Peyer's patch (tissue), 4 donors: ENCODE results near the gene CBARP. TPM values are rescaled to one million over a fixed set of nuclear protein-coding genes. Genes with fewer than 3 reads are reported as not detected.
A peak's percentile ranks its signal among the peaks of the same experiment; 100 is the strongest.

Source experiments
- DNase-seq, 3 donors: peaks; one replicate each; pipeline ENCODE4 v3.0.0-alpha.2; 2017 to 2019
- H3K27ac ChIP-seq, 4 donors: fragments of 200-600 bp; sonication (generic); one replicate each; pipeline ENCODE4 v1.5.1; 2016 to 2019
- H3K27me3 ChIP-seq, 2 donors: fragments of 200-600 bp; sonication (generic); one replicate each; pipeline ENCODE4 v1.5.1; 2019
- H3K36me3 ChIP-seq, 3 donors: fragments of 200-600 bp; sonication (generic); one replicate each; pipeline ENCODE4 v1.5.1; 2016 to 2019
- H3K4me1 ChIP-seq, 4 donors: fragments of 200-600 bp; sonication (generic); one replicate each; pipeline ENCODE4 v1.5.1; 2016 to 2019
- H3K4me3 ChIP-seq, 4 donors: fragments of 200-600 bp; sonication (generic); 1 replicate in 3 of 4; 2 replicates in 1 of 4; pipeline ENCODE4 v1.5.1; 2016 to 2019; ENCODE audit warnings: mild to moderate bottlenecking in 1 of 4
- H3K9me3 ChIP-seq, 4 donors: fragments of 200-600 bp; sonication (generic); one replicate each; pipeline ENCODE4 v1.5.1; 2016 to 2019; ENCODE audit warnings: mild to moderate bottlenecking in 1 of 4
- POLR2A ChIP-seq, 2 donors: fragments of 450-650 bp; IDR thresholded peaks; one replicate each; pipeline ENCODE4 v1.5.1; 2017; ENCODE audit warnings: antibody characterized with exemption in 2 of 2, mild to moderate bottlenecking in 2 of 2, moderate library complexity in 2 of 2
- total RNA-seq, 4 donors: library from RNA; depleted of rRNA; stranded (reverse); fragments of >200 nt; gene quantifications; one replicate each; pipeline ENCODE4 v1.1.0, GENCODE V29; 2016
- TF ChIP-seq, protein P1 (sequence below), 6 experiments: fragments of 450-650 bp in 4 of 6; fragments of 200-600 bp in 2 of 6; sonication (generic) in 1 of 6; IDR thresholded peaks; one replicate each; pipeline ENCODE4 v1.5.1; 2017 to 2019; ENCODE audit warnings: antibody characterized with exemption in 6 of 6, mild to moderate bottlenecking in 3 of 6, moderate library complexity in 1 of 6

The CBARP gene
- total RNA-seq, 4 donors from 2014 or later, result 1.9 TPM; not detected in 3

DNA sequence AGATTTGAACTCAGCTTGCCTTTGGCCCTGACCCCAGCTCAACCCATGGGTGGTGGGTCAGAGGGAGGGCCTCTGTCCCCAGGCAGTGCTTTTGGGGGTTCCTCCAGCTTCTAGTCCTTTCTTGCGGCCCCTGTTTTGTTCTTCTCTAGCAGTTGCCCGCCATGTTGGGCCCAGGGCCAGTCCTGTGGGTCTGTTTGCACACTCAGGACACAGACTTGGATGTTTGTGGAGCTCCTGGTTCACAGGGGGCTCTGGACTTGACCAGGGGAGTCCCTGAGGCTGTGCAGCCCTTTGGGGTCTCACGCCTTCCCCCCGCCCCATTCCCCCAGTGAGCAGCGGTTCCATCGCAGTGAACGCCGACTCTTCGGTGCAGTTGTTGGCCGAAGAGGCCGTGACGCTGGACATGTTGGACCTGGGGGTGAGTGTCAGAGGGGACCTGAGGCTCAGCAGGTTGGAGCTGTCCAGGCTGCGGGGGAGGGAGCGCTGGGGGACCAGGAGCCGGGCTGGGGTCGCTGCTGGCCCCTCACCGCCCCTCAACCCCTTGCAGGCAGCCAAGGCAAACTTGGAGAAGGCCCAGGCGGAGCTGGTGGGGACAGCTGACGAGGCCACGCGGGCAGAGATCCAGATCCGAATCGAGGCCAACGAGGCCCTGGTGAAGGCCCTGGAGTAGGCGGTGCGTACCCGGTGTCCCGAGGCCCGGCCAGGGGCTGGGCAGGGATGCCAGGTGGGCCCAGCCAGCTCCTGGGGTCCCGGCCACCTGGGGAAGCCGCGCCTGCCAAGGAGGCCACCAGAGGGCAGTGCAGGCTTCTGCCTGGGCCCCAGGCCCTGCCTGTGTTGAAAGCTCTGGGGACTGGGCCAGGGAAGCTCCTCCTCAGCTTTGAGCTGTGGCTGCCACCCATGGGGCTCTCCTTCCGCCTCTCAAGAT lies 6.2 kb upstream of the CBARP start:
- DNase-seq, result peak; percentile 81 to 94 (median 92)
- TF ChIP-seq, protein P1, sequence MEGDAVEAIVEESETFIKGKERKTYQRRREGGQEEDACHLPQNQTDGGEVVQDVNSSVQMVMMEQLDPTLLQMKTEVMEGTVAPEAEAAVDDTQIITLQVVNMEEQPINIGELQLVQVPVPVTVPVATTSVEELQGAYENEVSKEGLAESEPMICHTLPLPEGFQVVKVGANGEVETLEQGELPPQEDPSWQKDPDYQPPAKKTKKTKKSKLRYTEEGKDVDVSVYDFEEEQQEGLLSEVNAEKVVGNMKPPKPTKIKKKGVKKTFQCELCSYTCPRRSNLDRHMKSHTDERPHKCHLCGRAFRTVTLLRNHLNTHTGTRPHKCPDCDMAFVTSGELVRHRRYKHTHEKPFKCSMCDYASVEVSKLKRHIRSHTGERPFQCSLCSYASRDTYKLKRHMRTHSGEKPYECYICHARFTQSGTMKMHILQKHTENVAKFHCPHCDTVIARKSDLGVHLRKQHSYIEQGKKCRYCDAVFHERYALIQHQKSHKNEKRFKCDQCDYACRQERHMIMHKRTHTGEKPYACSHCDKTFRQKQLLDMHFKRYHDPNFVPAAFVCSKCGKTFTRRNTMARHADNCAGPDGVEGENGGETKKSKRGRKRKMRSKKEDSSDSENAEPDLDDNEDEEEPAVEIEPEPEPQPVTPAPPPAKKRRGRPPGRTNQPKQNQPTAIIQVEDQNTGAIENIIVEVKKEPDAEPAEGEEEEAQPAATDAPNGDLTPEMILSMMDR (IDR thresholded peaks at IDR 0.05), result peak; percentile 94 to 98 (median 98)
- TF ChIP-seq POLR2A (IDR thresholded peaks at IDR 0.05), result no peak

DNA sequence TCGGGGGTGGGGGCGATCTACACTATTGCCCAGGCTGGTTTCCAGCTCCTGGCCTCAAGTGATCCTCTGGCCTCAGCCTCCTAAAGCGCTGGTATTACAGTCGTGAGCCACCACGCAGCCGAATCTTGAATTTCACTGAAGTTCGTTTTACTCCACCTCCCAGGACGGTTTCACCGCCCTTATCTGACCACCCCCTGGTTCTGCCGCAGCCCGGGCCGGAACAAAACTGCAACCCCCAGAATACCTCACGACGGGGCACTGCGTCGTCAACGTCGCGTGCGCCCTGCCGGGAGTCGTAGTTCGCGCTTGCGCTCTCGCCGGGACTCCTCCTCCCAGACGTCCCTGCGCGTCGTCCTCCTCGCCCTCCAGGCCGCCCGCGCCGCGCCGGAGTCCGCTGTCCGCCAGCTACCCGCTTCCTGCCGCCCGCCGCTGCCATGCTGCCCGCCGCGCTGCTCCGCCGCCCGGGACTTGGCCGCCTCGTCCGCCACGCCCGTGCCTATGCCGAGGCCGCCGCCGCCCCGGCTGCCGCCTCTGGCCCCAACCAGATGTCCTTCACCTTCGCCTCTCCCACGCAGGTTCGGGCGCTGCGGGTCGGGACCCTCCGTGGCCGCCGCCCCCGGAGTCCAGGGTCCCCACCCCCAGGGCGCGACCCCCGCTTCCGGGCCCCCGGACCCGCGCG lies 3.8 kb upstream of the CBARP start, which contains the start of gene ATP5F1D:
ATP5F1D (plus strand) TSS at position 335 of the 679 bp plus-strand sequence; CDS start at position 435, 100 bp downstream.
- H3K9me3 ChIP-seq, result no peaks in the 10 kb centered on the region

More for the DNA sequence above, 6.2 kb upstream of the CBARP start:
- Histone ChIP-seq H3K36me3 (peaks cover 0 to 9% (median 0%) of the 10 kb centered on the region in 3 donors), H3K4me1 (peaks cover 7 to 74% (median 52%) of the 10 kb centered on the region in 4 donors), H3K27me3 (no peaks in the 10 kb centered on the region), H3K4me3 (peak overlapping the region in 3 of 4 donors; percentile 22 to 95 (median 95)), H3K9me3 (no peaks in the 10 kb centered on the region), H3K27ac (peak overlapping the region; percentile 82 to 100 (median 100))

DNA sequence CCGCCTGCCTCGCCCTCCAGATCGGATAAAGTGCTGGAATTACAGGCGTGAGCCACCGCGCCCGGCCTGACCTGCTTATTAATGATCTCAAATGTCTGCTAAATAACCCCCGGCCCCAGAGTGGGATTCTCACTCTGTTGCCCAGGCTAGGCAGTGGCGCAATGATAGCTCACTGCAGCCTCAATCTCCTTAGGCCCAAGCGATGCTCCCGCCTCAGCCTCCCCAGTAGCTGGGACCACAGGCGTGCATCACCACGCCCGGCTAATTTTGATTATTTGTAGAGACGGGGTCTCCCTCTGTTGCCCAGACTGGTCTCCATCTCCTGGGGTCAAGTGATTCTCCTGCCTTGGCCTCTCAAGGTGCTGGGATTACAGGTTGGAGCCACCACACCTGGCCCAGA lies 3.1 kb upstream of the CBARP start:
- Histone ChIP-seq H3K4me3 (peak overlapping the region in 3 of 4 donors; percentile 95 to 97 (median 95)), H3K9me3 (no peaks in the 10 kb centered on the region), H3K27ac (peak overlapping the region in 3 of 4 donors; percentile 92 to 99 (median 93)), H3K4me1 (peaks cover 7 to 73% (median 55%) of the 10 kb centered on the region in 4 donors), H3K27me3 (peaks cover 0 to 11% of the 10 kb centered on the region in 2 donors), H3K36me3 (peaks cover 0 to 9% (median 0%) of the 10 kb centered on the region in 3 donors)
- peak in 1 of 3 donors; percentile 57 for DNase-seq
- TF ChIP-seq, protein P1 (IDR thresholded peaks at IDR 0.05), result no peak
- TF ChIP-seq POLR2A (IDR thresholded peaks at IDR 0.05), result no peak

More for the DNA sequence above, 3.8 kb upstream of the CBARP start, which contains the start of gene ATP5F1D:
- peak within 1 kb of the TSS; percentile 92 to 100 (median 96) for H3K27ac ChIP-seq
- peak; percentile 91 to 97 (median 96) for DNase-seq
- peak within 1 kb of the TSS; percentile 88 to 97 (median 95) for H3K4me3 ChIP-seq
- peaks cover 0 to 9% (median 0%) of the 10 kb centered on the region in 3 donors for H3K36me3 ChIP-seq
- TF ChIP-seq POLR2A (IDR thresholded peaks at IDR 0.05), result peak; percentile 75 to 76
- TF ChIP-seq, protein P1 (IDR thresholded peaks at IDR 0.05), result peak in 1 of 6 experiments; percentile 6
- H3K4me1 ChIP-seq, result peaks cover 7 to 79% (median 58%) of the 10 kb centered on the region in 4 donors
- peaks cover 0 to 7% of the 10 kb centered on the region in 2 donors for H3K27me3 ChIP-seq

DNA sequence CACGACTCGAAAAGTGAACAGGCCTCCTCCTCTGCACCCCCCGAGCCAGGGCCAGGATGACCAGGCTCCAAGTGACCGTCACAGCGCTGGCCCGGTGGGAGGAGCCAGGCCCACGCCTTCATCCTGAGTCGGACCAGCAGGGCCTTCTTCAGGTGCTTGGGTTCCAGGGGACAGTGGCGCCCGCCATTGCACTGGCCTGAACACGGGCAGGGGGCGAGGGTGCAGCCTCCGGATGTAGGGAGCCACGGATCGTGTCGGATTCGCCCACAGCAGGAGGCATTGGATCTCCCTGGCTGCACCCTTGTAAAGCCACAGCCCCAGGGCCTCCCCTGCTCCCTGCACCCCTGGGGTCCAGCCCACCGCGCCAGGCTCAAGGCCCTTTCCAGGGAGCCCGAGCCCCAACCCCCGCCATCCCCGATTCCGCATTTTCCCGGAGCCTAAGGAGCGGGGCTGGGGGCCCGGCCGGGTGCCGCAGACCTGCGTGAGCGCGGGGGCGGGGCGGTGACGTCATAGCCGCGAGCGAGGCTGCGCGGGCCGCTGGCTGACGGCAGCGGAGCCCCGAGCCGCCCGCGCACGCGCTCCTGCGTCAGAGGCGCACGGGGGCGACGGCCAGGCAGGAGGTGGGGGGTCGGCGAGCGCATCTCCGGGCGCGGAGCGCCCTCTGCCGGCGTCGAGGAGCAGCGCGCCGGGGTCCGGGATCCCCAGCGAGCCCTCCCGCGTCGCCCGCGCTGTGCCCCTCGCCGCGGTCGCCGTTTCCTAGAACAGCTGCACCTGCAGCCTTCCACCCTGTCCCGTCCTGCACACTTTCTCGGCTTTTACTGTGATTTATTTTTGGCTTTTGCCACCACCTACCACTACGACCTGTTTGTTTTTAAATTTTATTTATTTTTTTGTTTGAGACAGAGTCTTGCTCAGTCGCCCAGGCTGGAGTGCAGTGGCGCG lies 2.3 kb upstream of the CBARP start:
- peak; percentile 83 to 93 (median 85) for DNase-seq
- Histone ChIP-seq H3K4me3 (peak overlapping the region; percentile 22 to 97 (median 95)), H3K36me3 (peaks cover 0 to 9% (median 0%) of the 10 kb centered on the region in 3 donors), H3K4me1 (peaks cover 6 to 66% (median 50%) of the 10 kb centered on the region in 4 donors), H3K9me3 (no peaks in the 10 kb centered on the region), H3K27me3 (peaks cover 0 to 14% of the 10 kb centered on the region in 2 donors), H3K27ac (peak overlapping the region; percentile 58 to 93 (median 82))
- TF ChIP-seq, protein P1 (IDR thresholded peaks at IDR 0.05), result peak; percentile 83 to 97 (median 95)
- TF ChIP-seq POLR2A (IDR thresholded peaks at IDR 0.05), result no peak
